Measurements from ENCODE around the gene TMEM245. TPM values are rescaled to one million over a fixed set of nuclear protein-coding genes. Genes with fewer than 3 reads are reported as not detected.

TMEM245 gene
- total and polyA plus RNA-seq, 2 donors (not counting 3 experiments of a cell fraction or from before 2014, with no cell fraction given), result 44.2 to 48.0 TPM

DNA sequence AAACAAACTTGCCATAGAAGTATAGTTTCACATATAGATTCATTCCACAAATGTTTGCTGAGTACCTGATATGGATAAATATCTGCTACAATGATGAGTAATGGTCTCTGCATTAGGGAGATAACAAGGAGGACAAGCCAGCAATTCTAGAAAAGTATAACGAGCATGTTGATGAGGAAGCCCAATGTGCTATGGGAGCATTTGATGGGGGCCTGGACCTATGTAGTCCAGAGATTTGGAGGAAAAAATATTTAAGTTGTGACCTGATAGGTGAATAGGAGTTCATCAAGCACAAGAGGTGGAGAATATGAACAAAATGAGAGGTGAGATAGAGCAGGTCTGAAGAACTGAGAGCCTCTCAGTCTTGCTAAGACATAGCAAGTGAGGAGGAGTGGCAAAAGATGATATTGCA, 14.4 kb upstream of the TMEM245 start:
- peaks cover 9% of the 10 kb centered on the region for H3K4me1 ChIP-seq (ENCODE audit: control insufficient read depth, extremely low read depth, insufficient read depth, low read length)
- FAIRE-seq (no peak), DNase-seq (ENCODE audit: low read depth, low spot score) (no peak)
- no TSS peak for BruUV-seq (replicated peaks)
- no peak overlapping the region for H3K4me2 ChIP-seq (ENCODE audit: insufficient read depth, low read length)
- no peaks in the 10 kb centered on the region for H3K9me1 ChIP-seq (replicated peaks; ENCODE audit: control insufficient read depth, extremely low read depth, insufficient read depth, low read length)
- no peaks in the 10 kb centered on the region for H4K20me1 ChIP-seq (replicated peaks; ENCODE audit: control insufficient read depth, extremely low read depth, insufficient read depth, low read length)
- peaks cover 3 to 4% of the 10 kb centered on the region in 2 experiments for H3K27me3 ChIP-seq (ENCODE audit: control insufficient read depth in 2 of 2, insufficient read depth in 2 of 2, low read length in 2 of 2)
- H3K9me3 ChIP-seq (replicated peaks; ENCODE audit: control insufficient read depth, insufficient read depth, low read length), result no peaks in the 10 kb centered on the region
- H3K36me3 ChIP-seq (ENCODE audit: control insufficient read depth in 2 of 2, extremely low read depth in 1 of 2, insufficient read depth in 2 of 2, low read length in 2 of 2), result no peaks in the 10 kb centered on the region
- POLR2A ChIA-PET, result no interaction called here
- H3K4me3 ChIP-seq (replicated peaks in 1 of 3; ENCODE audit: insufficient read depth in 1 of 3, low read depth in 1 of 3, low read length in 3 of 3), result no peak overlapping the region
- no peaks in the 10 kb centered on the region for H3K79me2 ChIP-seq (ENCODE audit: control insufficient read depth, insufficient read depth, low read length)
- CTCF ChIA-PET, result interaction anchor here (0.9 kb wide), 1 partner anchor 9 kb away, joined by 3 read pairs; no protein-coding TSS in a partner anchor
- TF ChIP-seq, protein P1, sequence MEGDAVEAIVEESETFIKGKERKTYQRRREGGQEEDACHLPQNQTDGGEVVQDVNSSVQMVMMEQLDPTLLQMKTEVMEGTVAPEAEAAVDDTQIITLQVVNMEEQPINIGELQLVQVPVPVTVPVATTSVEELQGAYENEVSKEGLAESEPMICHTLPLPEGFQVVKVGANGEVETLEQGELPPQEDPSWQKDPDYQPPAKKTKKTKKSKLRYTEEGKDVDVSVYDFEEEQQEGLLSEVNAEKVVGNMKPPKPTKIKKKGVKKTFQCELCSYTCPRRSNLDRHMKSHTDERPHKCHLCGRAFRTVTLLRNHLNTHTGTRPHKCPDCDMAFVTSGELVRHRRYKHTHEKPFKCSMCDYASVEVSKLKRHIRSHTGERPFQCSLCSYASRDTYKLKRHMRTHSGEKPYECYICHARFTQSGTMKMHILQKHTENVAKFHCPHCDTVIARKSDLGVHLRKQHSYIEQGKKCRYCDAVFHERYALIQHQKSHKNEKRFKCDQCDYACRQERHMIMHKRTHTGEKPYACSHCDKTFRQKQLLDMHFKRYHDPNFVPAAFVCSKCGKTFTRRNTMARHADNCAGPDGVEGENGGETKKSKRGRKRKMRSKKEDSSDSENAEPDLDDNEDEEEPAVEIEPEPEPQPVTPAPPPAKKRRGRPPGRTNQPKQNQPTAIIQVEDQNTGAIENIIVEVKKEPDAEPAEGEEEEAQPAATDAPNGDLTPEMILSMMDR (IDR thresholded peaks at IDR 0.05; ENCODE audit: extremely low read depth in 1 of 2, insufficient read depth in 1 of 2, low read depth in 1 of 2, low read length in 2 of 2), result no peak
- no peak for TF ChIP-seq MYC (IDR thresholded peaks at IDR 0.05; ENCODE audit: low read depth, low read length)
- no peak for TF ChIP-seq FOS (IDR thresholded peaks at IDR 0.05; ENCODE audit: borderline replicate concordance, insufficient read depth, low read length)
- no peak for TF ChIP-seq POLR2A (IDR thresholded peaks at IDR 0.05; ENCODE audit: low read depth, low read length)
- no peak for TF ChIP-seq JUN (IDR thresholded peaks at IDR 0.05; ENCODE audit: borderline replicate concordance, insufficient read depth, insufficient read length, low read depth)
- no peak for TF ChIP-seq MAX (IDR thresholded peaks at IDR 0.05; ENCODE audit: insufficient read depth, insufficient read length)
- TF ChIP-seq GATA2 (IDR thresholded peaks at IDR 0.05; ENCODE audit: insufficient read depth, insufficient read length, low read depth, low read length), result no peak
- TF ChIP-seq EZH2 (IDR thresholded peaks at IDR 0.05; ENCODE audit: borderline replicate concordance, low read depth, low read length, severe bottlenecking), result no peak
- TF ChIP-seq POLR2AphosphoS5 (IDR thresholded peaks at IDR 0.05; ENCODE audit: insufficient read depth, low read depth, low read length), result no peak
- no peak overlapping the region for H2AFZ ChIP-seq (ENCODE audit: low read depth, low read length)
- dilution Hi-C loops (cut with MboI; ENCODE audit: extremely low pct_ligation_motif_present, low sequenced_read_pairs), result no loop called here
- H3K9ac ChIP-seq (replicated peaks; ENCODE audit: extremely low read depth, insufficient read depth, low read length), result no peak overlapping the region
- no peak overlapping the region for H3K27ac ChIP-seq (ENCODE audit: insufficient read depth, low read depth, low read length)
- intact Hi-C loops (cut with micrococcal nuclease), result no loop called here
